GM12873 (cell line): Measurements from ENCODE around the gene HES4.

Experiments used
- CTCF ChIP-seq: IDR thresholded peaks from 2 replicates; pipeline ENCODE4 v1.5.1; 2012; ENCODE audit warnings: low read depth, mild to moderate bottlenecking, moderate library complexity, low read length, control low read depth; ENCODE audit not compliant: insufficient read depth; ENCODE audit errors: missing control alignments

Gene HES4

GRCh38 chr1:1032424-1032823 is 32.5 kb upstream of the HES4 start:
- peak; percentile 12 for TF ChIP-seq CTCF

GRCh38 chr1:1031659-1032235 is 31.9 kb upstream of the HES4 start:
- TF ChIP-seq CTCF, result no peak

- TF ChIP-seq CTCF, result no peak
These were observed 27.9 kb upstream of the HES4 start for GRCh38 chr1:1027791-1028190.

GRCh38 chr1:1026599-1027413 is 26.9 kb upstream of the HES4 start:
- no peak for TF ChIP-seq CTCF

GRCh38 chr1:1025730-1026129 is 25.8 kb upstream of the HES4 start:
- TF ChIP-seq CTCF, result no peak

- no peak for TF ChIP-seq CTCF
These were observed 25.1 kb upstream of the HES4 start for GRCh38 chr1:1024771-1025699.
